GM12892 (cell line): Measurements from ENCODE around the gene HIVEP3.

ENCODE experiments used
- POLR2A ChIP-seq: IDR thresholded peaks from 2 replicates; pipeline ENCODE4 v1.6.1; 2011; ENCODE audit warnings: low read depth, low read length, control low read depth
- POLR2AphosphoS5 ChIP-seq: IDR thresholded peaks from 2 replicates; pipeline ENCODE4 v1.6.1; 2011; ENCODE audit warnings: low read depth, low read length, control low read depth
- TAF1 ChIP-seq: IDR thresholded peaks from 2 replicates; pipeline ENCODE4 v1.6.1; 2011; ENCODE audit warnings: low read depth, mild to moderate bottlenecking, control low read depth, low read length, borderline replicate concordance

DNA sequence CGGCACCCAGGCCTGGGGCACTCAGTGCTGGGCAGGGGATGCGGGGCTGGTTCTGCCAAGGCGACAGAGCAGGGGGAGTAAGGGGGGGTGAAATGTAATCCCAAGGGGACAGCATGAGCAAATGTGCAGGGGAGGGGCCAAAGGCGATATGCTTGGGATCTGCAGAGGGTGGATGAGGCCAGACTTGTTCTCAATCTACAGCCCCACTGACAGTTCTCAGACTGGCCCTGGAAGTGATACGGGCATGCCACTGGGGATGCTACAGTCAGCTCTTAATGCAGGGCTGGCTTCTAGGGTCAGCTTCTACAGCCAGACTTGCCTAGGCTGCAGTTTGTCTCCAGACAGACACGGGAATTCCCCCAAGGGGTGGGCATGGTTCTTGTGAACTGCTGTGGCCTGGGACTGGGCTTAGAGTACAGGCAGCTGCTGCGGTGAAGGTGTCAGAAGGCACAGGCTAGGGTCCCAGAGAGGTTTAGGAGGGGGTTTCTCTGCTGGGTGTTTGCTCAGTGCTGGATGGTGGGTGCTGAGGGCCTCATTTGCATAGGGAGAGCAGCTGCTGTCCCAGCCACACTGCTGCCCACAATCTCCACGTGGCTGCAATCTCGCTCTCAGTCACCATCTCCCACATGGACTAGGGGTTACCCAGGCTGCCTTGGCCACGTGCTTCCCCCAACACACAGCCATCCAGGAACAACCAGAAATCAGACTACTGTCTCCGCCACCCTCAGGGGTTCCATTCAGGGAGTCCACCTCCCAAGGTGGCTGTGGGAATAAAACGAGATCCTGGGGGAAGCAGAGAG is 190.1 kb downstream of the HIVEP3 start:
- TF ChIP-seq TAF1: no peak
- TF ChIP-seq POLR2A: peak; percentile 43; the same call in 1 of the 2 replicates
- peak; percentile 69; the same call in 1 of the 2 replicates for TF ChIP-seq POLR2AphosphoS5
